ENCODE results near the gene F2R. TPM values are rescaled to one million over a fixed set of nuclear protein-coding genes. Genes with fewer than 3 reads are reported as not detected.
"Not testable (repeated sequence)": the region's sequence is repeated elsewhere in the genome, so short reads cannot be mapped to it uniquely, and the experiment has no call there.

F2R gene
- total RNA-seq, 1 donor from 2014 or later, result 20.1 TPM

GRCh38 chr5:76771705-76772405, 55.9 kb downstream of the F2R start:
- Mint-ChIP-seq H3K9me3 (no peaks in the 10 kb centered on the region), H3K36me3 (no peaks in the 10 kb centered on the region), H3K4me3 (no peak overlapping the region), H3K27ac (no peak overlapping the region), H3K4me1 (ENCODE audit: unreplicated experiment) (peaks cover 6% of the 10 kb centered on the region), H3K27me3 (peaks cover 5% of the 10 kb centered on the region)
- DNase-seq (ENCODE audit: extremely low spot score, unreplicated experiment), result no peak
- TF ChIP-seq, protein P1, sequence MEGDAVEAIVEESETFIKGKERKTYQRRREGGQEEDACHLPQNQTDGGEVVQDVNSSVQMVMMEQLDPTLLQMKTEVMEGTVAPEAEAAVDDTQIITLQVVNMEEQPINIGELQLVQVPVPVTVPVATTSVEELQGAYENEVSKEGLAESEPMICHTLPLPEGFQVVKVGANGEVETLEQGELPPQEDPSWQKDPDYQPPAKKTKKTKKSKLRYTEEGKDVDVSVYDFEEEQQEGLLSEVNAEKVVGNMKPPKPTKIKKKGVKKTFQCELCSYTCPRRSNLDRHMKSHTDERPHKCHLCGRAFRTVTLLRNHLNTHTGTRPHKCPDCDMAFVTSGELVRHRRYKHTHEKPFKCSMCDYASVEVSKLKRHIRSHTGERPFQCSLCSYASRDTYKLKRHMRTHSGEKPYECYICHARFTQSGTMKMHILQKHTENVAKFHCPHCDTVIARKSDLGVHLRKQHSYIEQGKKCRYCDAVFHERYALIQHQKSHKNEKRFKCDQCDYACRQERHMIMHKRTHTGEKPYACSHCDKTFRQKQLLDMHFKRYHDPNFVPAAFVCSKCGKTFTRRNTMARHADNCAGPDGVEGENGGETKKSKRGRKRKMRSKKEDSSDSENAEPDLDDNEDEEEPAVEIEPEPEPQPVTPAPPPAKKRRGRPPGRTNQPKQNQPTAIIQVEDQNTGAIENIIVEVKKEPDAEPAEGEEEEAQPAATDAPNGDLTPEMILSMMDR (conservative IDR thresholded peaks at IDR 0.05), result no peak

DNA sequence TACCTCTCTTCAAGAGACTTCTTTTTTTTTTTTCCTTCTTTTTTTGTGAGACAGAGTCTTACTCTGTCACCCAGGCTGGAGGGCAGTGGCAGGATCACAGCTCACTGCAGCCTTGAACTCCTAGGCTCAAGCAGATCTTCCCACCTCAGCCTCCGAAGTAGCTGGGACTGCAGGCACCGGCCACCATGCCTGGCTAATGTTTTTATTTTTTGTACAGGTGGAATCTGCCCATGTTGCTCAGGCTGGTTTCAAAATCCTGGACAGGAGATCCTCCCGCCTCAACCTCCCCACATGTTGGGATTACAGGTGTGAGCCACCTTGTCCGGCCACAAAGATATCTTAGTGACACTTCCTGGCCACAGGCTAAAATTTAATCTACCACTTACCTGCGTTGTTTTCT, 60.0 kb downstream of the F2R start:
- H3K27me3 Mint-ChIP-seq, result peaks cover 5% of the 10 kb centered on the region
- H3K4me3 Mint-ChIP-seq, result no peak overlapping the region
- TF ChIP-seq, protein P1 (conservative IDR thresholded peaks at IDR 0.05), result no peak
- no peaks in the 10 kb centered on the region for H3K9me3 Mint-ChIP-seq
- H3K4me1 Mint-ChIP-seq (ENCODE audit: unreplicated experiment), result peaks cover 6% of the 10 kb centered on the region
- no peaks in the 10 kb centered on the region for H3K36me3 Mint-ChIP-seq
- DNase-seq (ENCODE audit: extremely low spot score, unreplicated experiment), result no peak
- no peak overlapping the region for H3K27ac Mint-ChIP-seq

DNA sequence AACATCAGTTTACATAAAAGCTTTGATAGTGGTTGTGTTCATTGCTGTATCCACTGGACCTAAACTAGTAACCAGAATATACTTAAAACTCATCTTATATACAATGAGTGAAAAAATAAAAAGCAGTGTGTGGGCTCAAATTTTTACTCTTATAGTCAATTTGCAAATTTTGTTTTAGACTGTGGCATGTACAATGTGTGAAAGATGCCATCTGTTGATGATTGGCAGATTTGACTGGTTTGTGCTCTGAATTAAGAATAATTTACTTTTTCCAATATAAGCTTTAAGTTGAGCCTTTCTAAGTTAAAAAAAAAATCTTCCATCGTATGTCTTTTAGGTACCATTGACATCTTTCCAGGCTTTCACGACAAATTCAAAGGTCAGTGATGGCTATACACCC, 60.5 kb downstream of the F2R start:
- no peak overlapping the region for H3K27ac Mint-ChIP-seq
- TF ChIP-seq, protein P1 (conservative IDR thresholded peaks at IDR 0.05), result no peak
- DNase-seq (ENCODE audit: extremely low spot score, unreplicated experiment), result no peak
- H3K4me1 Mint-ChIP-seq (ENCODE audit: unreplicated experiment), result peaks cover 6% of the 10 kb centered on the region
- H3K36me3 Mint-ChIP-seq, result no peaks in the 10 kb centered on the region
- peaks cover 5% of the 10 kb centered on the region for H3K27me3 Mint-ChIP-seq
- H3K4me3 Mint-ChIP-seq, result no peak overlapping the region
- no peaks in the 10 kb centered on the region for H3K9me3 Mint-ChIP-seq

DNA sequence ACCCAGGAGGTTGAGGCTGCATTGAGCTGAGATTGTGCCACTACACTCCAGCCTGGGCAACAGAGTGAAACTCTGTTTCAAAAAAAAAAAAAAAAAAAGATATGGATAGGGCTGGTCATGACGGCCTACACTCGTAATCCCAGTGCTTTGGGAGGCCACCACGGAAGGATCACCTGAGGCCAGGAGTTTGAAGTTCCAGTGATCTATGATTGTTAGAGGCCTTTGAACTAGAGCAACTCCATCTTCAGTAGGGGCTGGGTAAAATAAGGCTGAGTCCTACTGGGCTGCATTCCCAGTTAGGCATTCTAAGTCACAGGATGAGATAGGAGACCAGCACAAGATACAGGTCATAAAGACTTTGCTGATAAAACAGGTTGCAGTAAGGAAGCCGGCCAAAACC, 64.7 kb downstream of the F2R start:
- DNase-seq (ENCODE audit: extremely low spot score, unreplicated experiment); H3K9me3 Mint-ChIP-seq; H3K4me1 Mint-ChIP-seq (ENCODE audit: unreplicated experiment); H3K27ac Mint-ChIP-seq; H3K27me3 Mint-ChIP-seq; H3K4me3 Mint-ChIP-seq; H3K36me3 Mint-ChIP-seq: not testable (repeated sequence)

DNA sequence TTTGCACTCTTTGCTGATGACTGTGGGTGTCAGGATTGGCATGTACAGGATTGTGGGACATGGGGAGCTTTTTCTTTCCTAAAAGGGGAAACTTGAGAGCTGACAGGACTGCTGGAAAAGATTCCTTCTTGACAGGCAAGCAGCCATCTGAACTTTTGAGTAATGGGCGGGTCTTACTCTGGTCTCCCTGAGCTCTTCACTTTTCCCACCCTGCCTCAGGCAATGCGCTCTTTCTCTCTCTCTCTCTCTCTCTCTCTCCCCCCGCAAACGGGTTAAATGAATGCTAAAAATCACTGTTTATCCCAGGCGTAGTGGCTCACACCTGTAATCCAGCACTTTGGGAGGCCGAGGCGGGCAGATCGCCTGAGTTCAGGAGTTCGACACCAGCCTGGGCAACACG, 65.8 kb downstream of the F2R start:
- H3K4me3 Mint-ChIP-seq, result no peak overlapping the region
- H3K27me3 Mint-ChIP-seq, result no peaks in the 10 kb centered on the region
- TF ChIP-seq, protein P1 (conservative IDR thresholded peaks at IDR 0.05), result no peak
- peaks cover 9% of the 10 kb centered on the region for H3K4me1 Mint-ChIP-seq (ENCODE audit: unreplicated experiment)
- no peaks in the 10 kb centered on the region for H3K36me3 Mint-ChIP-seq
- no peaks in the 10 kb centered on the region for H3K9me3 Mint-ChIP-seq
- DNase-seq (ENCODE audit: extremely low spot score, unreplicated experiment), result no peak
- H3K27ac Mint-ChIP-seq, result no peak overlapping the region

DNA sequence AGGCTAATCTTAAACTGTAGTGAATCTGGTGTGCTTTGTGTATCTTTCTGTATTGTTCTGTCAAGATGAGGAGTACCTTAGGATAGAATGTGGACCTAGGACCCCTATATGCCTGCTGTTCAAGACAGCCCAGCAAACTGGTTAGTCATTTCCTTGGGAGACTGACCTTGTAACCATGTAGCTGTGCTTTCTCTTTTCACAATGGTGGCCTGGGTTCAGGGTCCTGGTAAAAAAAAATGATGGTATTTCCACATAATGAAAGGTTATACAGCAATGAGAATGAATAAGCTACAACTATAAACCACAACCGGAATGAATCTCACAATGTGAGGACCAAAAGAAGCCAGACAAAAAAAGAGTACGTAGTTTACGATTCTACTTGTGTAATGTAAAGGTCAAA, 66.5 kb downstream of the F2R start:
- TF ChIP-seq, protein P1 (conservative IDR thresholded peaks at IDR 0.05), result no peak

More for the DNA sequence above, 66.5 kb downstream of the F2R start:
- no peaks in the 10 kb centered on the region for H3K27me3 Mint-ChIP-seq
- DNase-seq (ENCODE audit: extremely low spot score, unreplicated experiment), result no peak
- H3K4me3 Mint-ChIP-seq, result no peak overlapping the region
- peaks cover 5% of the 10 kb centered on the region for H3K9me3 Mint-ChIP-seq
- peaks cover 15% of the 10 kb centered on the region for H3K4me1 Mint-ChIP-seq (ENCODE audit: unreplicated experiment)
- H3K36me3 Mint-ChIP-seq, result no peaks in the 10 kb centered on the region
- H3K27ac Mint-ChIP-seq, result no peak overlapping the region

Other genes with a start within 250 kb of the F2R start
- 0.29 and 5.1 TPM in 2 replicates for gene F2RL2, start 92.7 kb upstream of the F2R start, total RNA-seq (ENCODE audit: low replicate concordance)
- 10.9 and 35.2 TPM in 2 replicates for gene F2RL1, start 102.9 kb downstream of the F2R start, total RNA-seq (ENCODE audit: low replicate concordance)
- 0.56 and 0.67 TPM in 2 replicates for gene S100Z, start 133.9 kb downstream of the F2R start, total RNA-seq (ENCODE audit: low replicate concordance)
- gene CRHBP, start 236.9 kb downstream of the F2R start, total RNA-seq (ENCODE audit: low replicate concordance), result 0.14 and 0.87 TPM in 2 replicates